Measurements from ENCODE around the gene PIGA.
"Not testable (repeated sequence)": the region's sequence is repeated elsewhere in the genome, so short reads cannot be mapped to it uniquely, and the experiment has no call there.

The PIGA gene

GRCh38 chrX:15310117-15310516, 25.2 kb downstream of the PIGA start:
- no peaks in the 10 kb centered on the region for H3K4me1 ChIP-seq (ENCODE audit: control insufficient read depth, insufficient read depth, low read depth, low read length)
- H3K27me3 ChIP-seq (ENCODE audit: control insufficient read depth in 1 of 2, insufficient read depth in 1 of 2, low read length in 2 of 2), result peaks cover 0 to 8% of the 10 kb centered on the region in 2 experiments
- H4K8ac ChIP-seq (ENCODE audit: low read length), result no peak overlapping the region
- no peaks in the 10 kb centered on the region for H3K36me3 ChIP-seq (ENCODE audit: control insufficient read depth in 1 of 2, insufficient read depth in 2 of 2, low read depth in 1 of 2, low read length in 2 of 2)
- H3K14ac ChIP-seq (ENCODE audit: low read length in 2 of 2), result no peak overlapping the region
- H3K27ac ChIP-seq (ENCODE audit: low read length, poor library complexity, severe bottlenecking), result no peak overlapping the region
- no peaks in the 10 kb centered on the region for H3K79me1 ChIP-seq (replicated peaks; ENCODE audit: low read length, poor library complexity, severe bottlenecking)
- WGBS, result no CpG with 5 or more reads among the region's 3 CpGs
- no peak overlapping the region for H3K4me2 ChIP-seq (ENCODE audit: low read length, poor library complexity, severe bottlenecking)
- no peak overlapping the region for H4K91ac ChIP-seq (ENCODE audit: low read length)
- H2BK120ac ChIP-seq (ENCODE audit: low read depth, low read length), result no peak overlapping the region
- H3K4me3 ChIP-seq (ENCODE audit: insufficient read depth in 1 of 2, low read depth in 1 of 2, low read length in 2 of 2), result no peak overlapping the region
- H3K18ac ChIP-seq (ENCODE audit: low read depth in 1 of 2, low read length in 2 of 2), result no peak overlapping the region
- H2AFZ ChIP-seq (ENCODE audit: low read depth, low read length), result no peak overlapping the region
- H2AK5ac ChIP-seq (ENCODE audit: low read length, severe bottlenecking), result no peak overlapping the region
- no peak overlapping the region for H3K4ac ChIP-seq (ENCODE audit: low read depth in 1 of 2, low read length in 2 of 2)
- no peak overlapping the region for H2BK5ac ChIP-seq (ENCODE audit: low read depth, low read length, poor library complexity, severe bottlenecking)
- no peak overlapping the region for H3K9ac ChIP-seq (ENCODE audit: low read length)
- H3K9me3 ChIP-seq (ENCODE audit: control insufficient read depth, low read length), result no peaks in the 10 kb centered on the region
- no peak overlapping the region for H2BK15ac ChIP-seq (ENCODE audit: low read depth, poor library complexity, severe bottlenecking)
- peak; percentile 54 for DNase-seq
- H2BK12ac ChIP-seq (ENCODE audit: low read length in 2 of 2), result no peak overlapping the region
- no peak overlapping the region for H3K23ac ChIP-seq (ENCODE audit: low read length in 2 of 2)

- H3K23ac ChIP-seq (ENCODE audit: low read length in 2 of 2); H4K91ac ChIP-seq (ENCODE audit: low read length); H2BK120ac ChIP-seq (ENCODE audit: low read depth, low read length); H3K27ac ChIP-seq (ENCODE audit: low read length, poor library complexity, severe bottlenecking); H3K79me1 ChIP-seq (replicated peaks; ENCODE audit: low read length, poor library complexity, severe bottlenecking); H3K9ac ChIP-seq (ENCODE audit: low read length); H3K4ac ChIP-seq (ENCODE audit: low read depth in 1 of 2, low read length in 2 of 2); H3K36me3 ChIP-seq (ENCODE audit: control insufficient read depth in 1 of 2, insufficient read depth in 2 of 2, low read depth in 1 of 2, low read length in 2 of 2); H2BK15ac ChIP-seq (ENCODE audit: low read depth, poor library complexity, severe bottlenecking); H2AK5ac ChIP-seq (ENCODE audit: low read length, severe bottlenecking); H3K4me1 ChIP-seq (ENCODE audit: control insufficient read depth, insufficient read depth, low read depth, low read length); H3K14ac ChIP-seq (ENCODE audit: low read length in 2 of 2); H4K8ac ChIP-seq (ENCODE audit: low read length); DNase-seq; H3K18ac ChIP-seq (ENCODE audit: low read depth in 1 of 2, low read length in 2 of 2); H2BK12ac ChIP-seq (ENCODE audit: low read length in 2 of 2); H3K4me3 ChIP-seq (ENCODE audit: insufficient read depth in 1 of 2, low read depth in 1 of 2, low read length in 2 of 2); H3K9me3 ChIP-seq (ENCODE audit: control insufficient read depth, low read length); H2AFZ ChIP-seq (ENCODE audit: low read depth, low read length); H2BK5ac ChIP-seq (ENCODE audit: low read depth, low read length, poor library complexity, severe bottlenecking); H3K4me2 ChIP-seq (ENCODE audit: low read length, poor library complexity, severe bottlenecking): not testable (repeated sequence)
- H3K27me3 ChIP-seq (ENCODE audit: control insufficient read depth in 1 of 2, insufficient read depth in 1 of 2, low read length in 2 of 2), result peaks cover 0 to 13% of the 10 kb centered on the region in 2 experiments
- WGBS, result 56% methylated on average over 1 of the region's 3 CpGs
Observed at GRCh38 chrX:15305899-15306298, 29.4 kb downstream of the PIGA start.

- H3K9me3 ChIP-seq (ENCODE audit: control insufficient read depth, low read length), result no peaks in the 10 kb centered on the region
- no peak overlapping the region for H3K4me2 ChIP-seq (ENCODE audit: low read length, poor library complexity, severe bottlenecking)
- no peak overlapping the region for H2AFZ ChIP-seq (ENCODE audit: low read depth, low read length)
- no peak overlapping the region for H2AK5ac ChIP-seq (ENCODE audit: low read length, severe bottlenecking)
- H2BK5ac ChIP-seq (ENCODE audit: low read depth, low read length, poor library complexity, severe bottlenecking), result no peak overlapping the region
- no peak overlapping the region for H3K27ac ChIP-seq (ENCODE audit: low read length, poor library complexity, severe bottlenecking)
- peaks cover 0 to 5% of the 10 kb centered on the region in 2 experiments for H3K27me3 ChIP-seq (ENCODE audit: control insufficient read depth in 1 of 2, insufficient read depth in 1 of 2, low read length in 2 of 2)
- H2BK15ac ChIP-seq (ENCODE audit: low read depth, poor library complexity, severe bottlenecking), result no peak overlapping the region
- peaks cover 4% of the 10 kb centered on the region for H3K4me1 ChIP-seq (ENCODE audit: control insufficient read depth, insufficient read depth, low read depth, low read length)
- 68% methylated on average over 3 of the region's 4 CpGs for WGBS
- H3K14ac ChIP-seq (ENCODE audit: low read length in 2 of 2), result no peak overlapping the region
- no peak overlapping the region for H3K4me3 ChIP-seq (ENCODE audit: insufficient read depth in 1 of 2, low read depth in 1 of 2, low read length in 2 of 2)
- no peaks in the 10 kb centered on the region for H3K36me3 ChIP-seq (ENCODE audit: control insufficient read depth in 1 of 2, insufficient read depth in 2 of 2, low read depth in 1 of 2, low read length in 2 of 2)
- no peak overlapping the region for H3K9ac ChIP-seq (ENCODE audit: low read length)
- H3K23ac ChIP-seq (ENCODE audit: low read length in 2 of 2), result no peak overlapping the region
- no peak overlapping the region for H3K4ac ChIP-seq (ENCODE audit: low read depth in 1 of 2, low read length in 2 of 2)
- H4K8ac ChIP-seq (ENCODE audit: low read length), result no peak overlapping the region
- H2BK12ac ChIP-seq (ENCODE audit: low read length in 2 of 2), result no peak overlapping the region
- no peak overlapping the region for H4K91ac ChIP-seq (ENCODE audit: low read length)
- DNase-seq, result peak; percentile 46
- no peak overlapping the region for H3K18ac ChIP-seq (ENCODE audit: low read depth in 1 of 2, low read length in 2 of 2)
- no peak overlapping the region for H2BK120ac ChIP-seq (ENCODE audit: low read depth, low read length)
- no peaks in the 10 kb centered on the region for H3K79me1 ChIP-seq (replicated peaks; ENCODE audit: low read length, poor library complexity, severe bottlenecking)
Observed at GRCh38 chrX:15301924-15302323, 33.4 kb downstream of the PIGA start.

GRCh38 chrX:15299941-15300851, 35.1 kb downstream of the PIGA start:
- H4K8ac ChIP-seq (ENCODE audit: low read length), result no peak overlapping the region
- no peak overlapping the region for H2BK5ac ChIP-seq (ENCODE audit: low read depth, low read length, poor library complexity, severe bottlenecking)
- H3K4me2 ChIP-seq (ENCODE audit: low read length, poor library complexity, severe bottlenecking), result no peak overlapping the region
- DNase-seq, result peak; percentile 12
- H3K14ac ChIP-seq (ENCODE audit: low read length in 2 of 2), result no peak overlapping the region
- H2AK5ac ChIP-seq (ENCODE audit: low read length, severe bottlenecking), result no peak overlapping the region
- no peaks in the 10 kb centered on the region for H3K36me3 ChIP-seq (ENCODE audit: control insufficient read depth in 1 of 2, insufficient read depth in 2 of 2, low read depth in 1 of 2, low read length in 2 of 2)
- H3K18ac ChIP-seq (ENCODE audit: low read depth in 1 of 2, low read length in 2 of 2), result no peak overlapping the region
- H2AFZ ChIP-seq (ENCODE audit: low read depth, low read length), result no peak overlapping the region
- 69% methylated on average over 2 of the region's 4 CpGs for WGBS
- H3K4ac ChIP-seq (ENCODE audit: low read depth in 1 of 2, low read length in 2 of 2), result no peak overlapping the region
- no peak overlapping the region for H2BK12ac ChIP-seq (ENCODE audit: low read length in 2 of 2)
- peaks cover 4% of the 10 kb centered on the region for H3K4me1 ChIP-seq (ENCODE audit: control insufficient read depth, insufficient read depth, low read depth, low read length)
- H4K91ac ChIP-seq (ENCODE audit: low read length), result no peak overlapping the region
- H3K9ac ChIP-seq (ENCODE audit: low read length), result no peak overlapping the region
- H2BK120ac ChIP-seq (ENCODE audit: low read depth, low read length), result no peak overlapping the region
- H3K23ac ChIP-seq (ENCODE audit: low read length in 2 of 2), result no peak overlapping the region
- no peaks in the 10 kb centered on the region for H3K9me3 ChIP-seq (ENCODE audit: control insufficient read depth, low read length)
- H3K79me1 ChIP-seq (replicated peaks; ENCODE audit: low read length, poor library complexity, severe bottlenecking), result no peaks in the 10 kb centered on the region
- H3K27ac ChIP-seq (ENCODE audit: low read length, poor library complexity, severe bottlenecking), result no peak overlapping the region
- H3K4me3 ChIP-seq (ENCODE audit: insufficient read depth in 1 of 2, low read depth in 1 of 2, low read length in 2 of 2), result no peak overlapping the region
- peaks cover 0 to 5% of the 10 kb centered on the region in 2 experiments for H3K27me3 ChIP-seq (ENCODE audit: control insufficient read depth in 1 of 2, insufficient read depth in 1 of 2, low read length in 2 of 2)
- no peak overlapping the region for H2BK15ac ChIP-seq (ENCODE audit: low read depth, poor library complexity, severe bottlenecking)

Data from mesenchymal stem cell (in vitro differentiated cells and primary cell).